ENCODE results near the gene VPS72.

VPS72 gene

GRCh38 chr1:151184211-151184610 lies 5.8 kb downstream of the VPS72 start:
- DNase-seq, result no peak

GRCh38 chr1:151176514-151177045 lies 13.4 kb downstream of the VPS72 start:
- no peak for DNase-seq

- DNase-seq, result no peak
Observed at GRCh38 chr1:151175863-151176262, 14.1 kb downstream of the VPS72 start, which contains the start of gene TMOD4. TSS of gene TMOD4 (minus strand) at chr1:151175981. CDS start at chr1:151174875, 1,106 bp downstream.

- no peak for DNase-seq
Observed at GRCh38 chr1:151175041-151175741, 14.8 kb downstream of the VPS72 start.

GRCh38 chr1:151171190-151171589 lies 18.8 kb downstream of the VPS72 start:
- DNase-seq, result no peak

- DNase-seq, result no peak
Observed at GRCh38 chr1:151167116-151167515, 22.9 kb downstream of the VPS72 start.

GRCh38 chr1:151166505-151166956 lies 23.5 kb downstream of the VPS72 start:
- DNase-seq, result no peak

GRCh38 chr1:151165738-151166504 lies 24.1 kb downstream of the VPS72 start, which contains the start of the genes LYSMD1 and SCNM1:
TSS of gene LYSMD1 (minus strand) at chr1:151165902. CDS start at chr1:151165258, 644 bp downstream.
TSS of gene SCNM1 (plus strand) at chr1:151166144. CDS start at chr1:151166153, 9 bp downstream.
- peak; percentile 83 for DNase-seq

- no peak for DNase-seq
Observed at GRCh38 chr1:151165281-151165737, 24.7 kb downstream of the VPS72 start.

GRCh38 chr1:151164732-151165280 lies 25.2 kb downstream of the VPS72 start:
- DNase-seq, result no peak

GRCh38 chr1:151159373-151159772 lies 30.6 kb downstream of the VPS72 start:
- DNase-seq, result no peak

GRCh38 chr1:151158751-151159251 lies 31.2 kb downstream of the VPS72 start:
- DNase-seq, result no peak

GRCh38 chr1:151158326-151158725 lies 31.7 kb downstream of the VPS72 start:
- no peak for DNase-seq

GRCh38 chr1:151157067-151157531 lies 32.9 kb downstream of the VPS72 start:
- no peak for DNase-seq

GRCh38 chr1:151156515-151156819 lies 33.5 kb downstream of the VPS72 start, which contains the start of gene TNFAIP8L2:
TSS of gene TNFAIP8L2 (plus strand) at chr1:151156649. CDS start at chr1:151158698, 2,049 bp downstream.
- DNase-seq, result no peak

GRCh38 chr1:151147665-151148064 lies 42.3 kb downstream of the VPS72 start:
- DNase-seq, result no peak

- no peak for DNase-seq
Observed at GRCh38 chr1:151147132-151147503, 42.9 kb downstream of the VPS72 start.

- DNase-seq, result peak; percentile 59
Observed at GRCh38 chr1:151146412-151147131, 43.4 kb downstream of the VPS72 start, which contains the start of gene SEMA6C. TSS of gene SEMA6C (minus strand) at chr1:151146631. CDS start at chr1:151142621, 4,010 bp downstream.

- no peak for DNase-seq
Observed at GRCh38 chr1:151146072-151146411, 44.0 kb downstream of the VPS72 start.

- no peak for DNase-seq
Observed at GRCh38 chr1:151145304-151146071, 44.5 kb downstream of the VPS72 start.
